ENCODE data around the gene NPY5R.

NPY5R gene

DNA sequence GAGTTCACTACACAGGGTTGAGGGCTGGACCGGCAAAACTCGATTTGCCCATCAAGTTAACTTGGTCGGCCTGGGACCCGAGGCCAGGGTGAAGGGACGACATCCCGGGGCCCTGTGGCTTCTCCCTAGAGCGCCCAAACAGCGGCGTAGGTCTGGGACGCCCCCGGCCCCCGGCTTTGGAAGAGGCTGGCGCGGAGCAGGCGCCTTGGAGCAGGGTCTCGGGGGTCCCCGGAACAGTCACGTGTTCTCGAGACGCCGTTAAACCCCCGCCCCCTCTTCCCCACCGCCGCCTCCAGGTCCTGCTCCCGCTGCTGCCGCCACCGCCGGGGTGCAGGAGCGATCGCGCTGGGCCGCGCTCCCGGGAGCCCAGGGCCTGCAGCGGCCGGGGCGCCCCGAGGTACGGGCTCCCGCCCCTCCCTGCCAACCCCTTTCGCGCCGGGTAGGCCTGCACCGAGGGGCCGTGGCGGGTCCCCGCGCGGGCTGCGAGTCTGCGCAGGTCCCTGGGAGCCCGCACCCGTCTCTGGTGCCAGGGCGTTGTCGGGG, at the start of gene NPY5R:
TSS of gene NPY5R (plus strand) at position 289 of the 543 bp plus-strand sequence. CDS start 6,382 bp downstream, outside the sequence.
- DNase-seq: no peak

DNA sequence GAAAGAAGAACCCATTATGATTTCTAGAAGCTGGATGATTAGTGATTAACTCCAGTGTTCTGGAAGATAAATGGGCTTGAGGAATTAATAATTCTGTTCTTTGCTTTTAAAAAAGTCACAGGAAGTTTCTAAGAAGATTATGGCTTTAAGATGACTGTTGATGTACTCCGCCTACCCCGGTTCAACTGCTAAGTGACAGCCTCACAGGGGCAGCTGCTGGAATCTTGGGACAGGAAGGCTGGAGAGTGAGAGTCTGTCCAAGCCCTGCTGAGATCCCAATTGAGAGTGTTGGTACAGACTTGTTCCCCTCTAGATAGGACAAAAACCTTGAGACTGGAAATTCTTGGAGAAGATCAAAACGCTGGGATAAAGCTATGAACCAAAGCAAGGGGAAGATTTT, 48.6 kb upstream of the NPY5R start:
- no peak for DNase-seq

DNA sequence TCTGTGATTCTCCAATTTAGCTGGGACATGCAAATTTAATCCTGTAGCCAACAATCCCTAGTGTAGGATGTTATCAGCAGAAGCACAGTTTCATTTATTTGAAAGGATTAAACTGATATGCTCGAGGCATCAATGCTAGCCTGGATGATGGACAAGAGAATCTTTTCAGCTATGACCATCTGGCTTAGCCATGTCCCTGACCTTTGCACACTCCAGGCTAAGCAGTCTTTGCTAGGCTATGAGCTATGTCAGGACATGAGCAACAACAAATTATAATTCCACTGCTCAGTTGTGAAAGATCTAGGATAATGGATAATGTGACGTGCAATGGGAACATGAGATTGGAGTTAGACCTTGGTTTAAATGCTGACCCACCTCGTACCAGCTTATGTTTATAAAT, 43.2 kb upstream of the NPY5R start:
- no peak for DNase-seq

DNA sequence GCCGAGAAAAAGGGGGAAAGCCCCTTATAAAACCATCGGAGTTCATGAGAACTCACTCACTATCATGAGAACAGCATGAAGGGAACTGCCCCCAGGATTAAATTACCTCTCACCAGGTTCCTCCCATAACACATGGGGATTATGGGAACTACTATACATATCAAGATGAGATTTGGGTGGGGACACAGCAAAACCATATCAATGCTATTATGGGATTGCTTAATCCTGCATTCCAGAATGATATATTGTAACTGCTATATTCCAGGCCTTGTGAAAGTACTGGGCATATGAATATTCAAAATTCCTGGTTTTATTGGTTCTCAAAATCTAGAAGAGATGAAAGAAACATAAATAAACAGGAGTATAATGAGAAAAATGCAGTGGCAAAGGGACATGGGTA, 40.6 kb upstream of the NPY5R start:
- no peak for DNase-seq

DNA sequence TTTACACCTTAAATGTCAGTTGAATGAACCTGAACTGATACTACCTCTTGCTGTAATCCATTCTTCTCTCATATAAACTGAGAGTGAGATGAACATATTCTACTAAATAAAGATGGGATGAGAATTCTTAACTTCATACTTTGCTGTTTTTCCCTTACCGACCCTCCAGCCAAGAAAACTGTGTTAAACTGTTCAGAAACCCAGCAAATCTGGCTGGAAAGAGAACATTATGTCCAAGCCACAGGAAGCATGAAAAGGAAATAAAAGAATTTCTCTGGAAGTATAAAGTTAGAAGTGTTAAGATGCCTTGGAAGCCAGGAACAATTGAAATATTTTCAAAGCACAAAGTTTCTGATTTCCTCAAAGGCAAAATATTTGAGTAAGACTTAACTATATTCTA, 34.2 kb upstream of the NPY5R start:
- no peak for DNase-seq

DNA sequence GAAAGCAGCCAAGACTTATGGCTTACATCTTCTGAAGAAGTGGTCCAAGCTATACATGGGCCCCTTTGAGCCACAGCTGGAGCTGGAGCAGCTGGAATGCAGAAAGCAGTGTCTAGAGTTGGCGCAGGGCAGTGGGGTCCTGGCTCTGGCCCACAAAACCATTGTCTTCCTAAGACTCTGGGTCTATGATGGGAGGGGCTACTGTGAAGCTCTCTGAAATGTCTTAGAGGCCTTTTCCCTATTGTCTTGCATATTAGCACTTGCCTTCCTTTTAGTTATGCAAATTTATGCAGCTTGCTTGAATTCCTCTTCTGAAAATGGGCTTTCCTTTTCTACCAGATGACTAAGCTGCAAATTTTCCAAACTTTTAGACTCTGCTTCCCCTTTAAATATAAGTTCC, 26.6 kb upstream of the NPY5R start:
- no peak for DNase-seq

DNA sequence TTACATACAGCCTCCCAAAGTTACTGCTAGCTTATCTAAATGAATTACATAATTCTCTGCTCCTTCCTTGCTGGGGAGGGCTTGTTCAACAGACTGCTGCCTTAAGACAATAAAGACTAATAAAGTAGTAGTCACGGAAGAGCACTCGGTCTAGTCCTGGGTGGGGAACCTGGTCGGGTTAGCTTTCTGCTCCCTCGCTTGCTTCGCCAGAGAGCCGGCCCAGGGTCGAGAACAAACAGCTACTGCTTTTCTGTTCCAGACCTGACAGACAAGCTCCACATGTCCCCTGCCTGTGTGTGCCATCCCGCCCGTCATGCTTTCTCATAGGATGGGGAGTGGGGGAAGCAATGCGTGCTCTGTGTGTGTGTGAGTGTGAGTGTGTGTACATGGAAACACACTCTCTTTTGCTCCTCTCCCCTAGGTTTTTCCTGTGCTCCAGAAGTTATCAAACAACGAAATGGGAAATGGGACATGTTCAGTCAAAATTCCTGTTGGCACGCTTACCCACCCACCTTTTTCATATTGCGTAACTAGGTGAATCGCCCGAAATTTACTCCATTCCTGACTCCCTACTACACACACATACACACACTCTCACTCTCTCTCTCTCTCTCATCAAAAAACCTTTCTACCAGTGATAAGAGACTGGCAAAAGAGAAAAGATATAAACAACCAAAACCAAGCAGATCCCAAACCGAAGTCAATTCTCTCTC, 12.6 kb upstream of the NPY5R start:
- DNase-seq: no peak

DNA sequence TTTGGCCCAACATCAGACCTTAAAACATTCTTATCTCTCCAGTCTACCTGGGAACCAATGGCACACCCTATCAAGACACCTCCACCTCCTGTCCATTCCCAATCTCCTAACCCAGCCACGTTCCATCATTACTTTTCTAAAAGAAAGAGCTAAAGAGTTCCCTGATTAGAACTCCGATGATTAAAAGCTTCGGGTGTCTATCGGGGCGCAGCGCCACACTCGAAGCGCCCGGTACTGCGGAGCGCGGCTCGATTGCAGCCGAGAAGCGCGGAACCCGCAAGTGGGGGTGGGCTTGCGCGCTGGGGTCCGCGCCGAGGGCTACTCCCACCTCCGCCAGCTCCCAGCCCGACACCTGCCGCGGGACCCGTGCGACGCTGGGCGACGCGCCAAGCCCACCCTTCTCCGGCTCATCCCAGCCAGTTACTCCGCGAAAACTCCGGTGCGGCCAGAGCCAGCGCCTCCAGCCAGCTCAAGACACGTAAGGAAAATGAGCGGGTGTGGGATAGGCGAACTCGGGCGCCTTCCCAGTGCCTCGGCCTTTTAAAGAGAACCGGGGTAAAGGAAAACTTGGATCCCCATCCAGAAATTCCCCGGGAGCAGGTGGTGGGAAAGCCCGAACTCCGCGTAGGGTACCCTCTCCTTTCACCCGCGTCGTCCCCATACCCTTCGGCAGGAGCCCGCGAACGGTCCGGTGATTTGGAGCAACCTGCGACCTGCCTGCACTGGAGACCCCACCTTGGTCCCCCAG, 11.9 kb upstream of the NPY5R start:
- no peak for DNase-seq

DNA sequence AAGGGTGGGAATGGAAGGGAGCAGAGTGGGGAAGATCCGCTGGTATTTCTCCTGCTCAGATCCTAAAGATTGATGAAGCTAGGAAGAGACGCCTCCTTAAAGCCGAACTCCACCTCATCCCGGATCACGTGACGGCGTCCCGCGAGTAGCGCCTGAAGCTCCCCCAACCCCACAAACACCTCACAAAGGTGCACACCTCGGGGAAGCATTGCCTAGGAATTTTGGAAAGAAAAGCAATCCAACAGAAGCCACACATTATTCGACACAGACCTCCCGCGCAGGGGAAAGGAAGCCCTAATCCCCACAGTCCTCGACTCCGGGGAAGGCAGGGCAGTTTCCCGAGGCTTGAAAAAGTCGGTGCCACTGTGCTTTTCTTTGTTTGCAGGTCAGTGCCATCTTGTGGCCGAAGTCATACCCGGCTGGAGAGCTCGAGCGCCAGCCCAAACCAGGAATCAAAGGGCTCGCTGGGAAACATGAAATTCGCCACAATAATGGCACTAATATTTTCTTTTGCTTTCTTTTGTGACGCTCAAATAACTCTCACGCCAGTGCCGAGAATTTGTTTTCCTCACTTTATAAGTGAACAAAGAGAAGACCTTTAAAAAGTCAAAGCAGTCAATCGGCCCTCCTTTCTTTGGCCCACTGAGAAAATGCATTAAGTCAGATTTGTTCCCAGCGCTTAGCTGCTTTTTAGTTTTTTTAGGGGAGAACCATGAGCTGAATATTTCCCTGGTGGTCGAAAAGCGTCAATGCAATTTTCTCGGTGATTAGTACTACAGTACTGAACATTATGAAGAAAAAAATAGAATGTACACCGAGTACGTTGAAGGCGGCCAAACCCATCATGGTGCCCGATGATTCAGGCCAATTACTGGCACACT, 10.9 kb upstream of the NPY5R start, which contains the start of gene NPY1R:
TSS of gene NPY1R (minus strand) at position 71 of the 881 bp plus-strand sequence. CDS start 6,042 bp downstream, outside the sequence.
- DNase-seq: peak; percentile 92

DNA sequence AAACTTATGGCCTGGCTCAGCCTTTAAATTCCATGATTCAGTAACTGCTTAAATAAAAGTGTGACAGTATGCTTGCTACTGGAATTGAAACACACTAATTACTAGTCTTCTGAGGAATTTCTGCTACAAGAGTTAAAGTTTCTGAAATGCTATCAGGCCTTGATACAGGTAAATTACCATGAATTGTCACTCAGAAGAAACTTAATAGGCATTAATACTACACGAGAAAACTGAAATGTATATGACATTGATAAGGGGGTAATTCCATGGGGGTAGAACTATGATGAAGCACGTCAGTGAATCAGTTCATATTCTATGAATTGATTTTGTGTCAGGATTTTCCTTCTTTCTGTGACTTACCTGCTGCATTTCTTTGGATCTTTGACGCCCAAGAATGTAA, 8.3 kb upstream of the NPY5R start:
- no peak for DNase-seq

DNA sequence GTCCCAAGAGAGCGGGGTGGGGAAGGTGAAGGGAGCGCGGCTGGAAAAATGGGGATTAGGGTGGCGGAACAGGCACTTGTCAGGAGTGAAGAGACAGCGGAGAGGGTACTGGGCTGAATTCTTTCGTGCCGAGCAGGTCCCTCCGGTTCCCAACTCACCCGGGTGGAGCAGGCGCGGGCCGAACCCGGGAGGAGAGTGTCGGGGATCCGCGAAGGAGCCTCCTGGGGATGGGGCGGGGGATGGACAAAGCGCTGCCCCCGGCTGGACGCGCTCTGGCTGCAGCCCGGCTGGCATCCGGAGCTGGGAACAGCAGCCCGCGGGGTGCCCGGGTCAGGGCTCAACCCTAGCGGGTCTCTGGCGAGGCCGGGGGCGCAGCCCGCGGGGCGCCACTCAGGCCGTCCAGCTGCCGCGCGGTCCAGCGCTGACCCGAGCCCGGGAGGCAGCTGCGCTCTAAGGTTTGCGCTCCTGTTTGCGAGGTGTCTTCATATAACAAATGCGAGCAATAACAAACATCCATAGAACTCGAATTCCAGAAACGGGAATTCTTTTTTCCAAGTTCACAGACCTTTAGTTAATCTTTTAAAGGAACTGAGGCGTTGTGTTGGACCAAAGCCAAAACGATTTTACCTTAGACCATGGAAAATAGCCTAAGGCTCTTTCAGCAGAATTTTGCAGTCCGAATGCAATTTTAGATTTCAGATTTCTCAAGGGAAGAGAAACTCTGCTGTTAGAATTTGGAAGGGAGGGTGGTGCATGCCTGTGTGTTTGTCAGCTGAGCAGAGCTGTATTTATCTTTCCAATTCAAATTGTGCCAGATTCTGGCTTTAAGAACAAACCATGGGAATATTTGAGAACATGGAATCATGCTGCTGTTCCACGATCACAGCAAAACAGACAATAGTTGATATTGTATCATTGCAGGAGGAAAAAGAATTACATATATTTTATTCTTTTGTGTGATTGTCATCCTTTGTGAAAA, 744 bp downstream of the NPY5R start:
- DNase-seq: no peak

DNA sequence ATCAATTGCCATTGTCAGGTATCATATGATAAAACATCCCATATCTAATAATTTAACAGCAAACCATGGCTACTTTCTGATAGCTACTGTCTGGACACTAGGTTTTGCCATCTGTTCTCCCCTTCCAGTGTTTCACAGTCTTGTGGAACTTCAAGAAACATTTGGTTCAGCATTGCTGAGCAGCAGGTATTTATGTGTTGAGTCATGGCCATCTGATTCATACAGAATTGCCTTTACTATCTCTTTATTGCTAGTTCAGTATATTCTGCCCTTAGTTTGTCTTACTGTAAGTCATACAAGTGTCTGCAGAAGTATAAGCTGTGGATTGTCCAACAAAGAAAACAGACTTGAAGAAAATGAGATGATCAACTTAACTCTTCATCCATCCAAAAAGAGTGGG, 7.0 kb downstream of the NPY5R start:
- peak; percentile 79 for DNase-seq

DNA sequence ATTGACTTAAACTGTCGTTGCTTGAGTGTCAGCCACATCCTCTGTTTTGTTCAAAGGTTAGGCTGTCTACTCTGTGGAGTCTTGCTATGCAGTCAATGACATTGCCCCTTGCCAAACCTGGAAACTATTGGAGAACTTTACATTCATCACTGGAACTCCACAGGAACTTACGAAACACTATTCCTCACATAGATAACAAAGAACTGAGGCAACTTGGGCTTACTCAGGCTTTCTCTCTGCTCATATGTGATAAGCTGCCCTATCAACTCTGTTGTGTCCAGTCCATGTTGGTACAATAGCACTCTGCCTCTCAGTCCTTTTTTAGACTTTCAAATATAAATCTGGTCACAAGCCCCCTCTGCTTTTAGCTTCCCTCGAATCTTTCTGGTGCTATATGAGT, 9.4 kb downstream of the NPY5R start:
- no peak for DNase-seq

DNA sequence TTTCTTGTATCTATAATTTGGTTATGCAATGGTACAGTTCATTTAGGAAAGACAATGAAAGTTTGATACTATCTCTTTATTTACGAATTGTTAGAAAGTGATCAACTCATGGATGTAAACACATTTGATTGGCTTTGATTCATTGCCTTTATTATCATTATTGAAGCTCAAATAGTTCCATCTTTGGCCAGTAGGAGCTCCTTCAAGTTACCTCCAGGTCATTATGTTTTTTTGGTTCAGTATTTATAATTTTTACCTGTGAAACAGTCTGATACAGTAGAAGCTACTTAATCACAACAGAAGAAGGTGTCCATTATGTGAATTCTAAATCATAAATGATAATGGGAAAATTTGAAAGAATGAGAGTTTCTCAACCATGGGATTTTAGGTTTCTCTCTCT, 12.4 kb downstream of the NPY5R start:
- DNase-seq: no peak

DNA sequence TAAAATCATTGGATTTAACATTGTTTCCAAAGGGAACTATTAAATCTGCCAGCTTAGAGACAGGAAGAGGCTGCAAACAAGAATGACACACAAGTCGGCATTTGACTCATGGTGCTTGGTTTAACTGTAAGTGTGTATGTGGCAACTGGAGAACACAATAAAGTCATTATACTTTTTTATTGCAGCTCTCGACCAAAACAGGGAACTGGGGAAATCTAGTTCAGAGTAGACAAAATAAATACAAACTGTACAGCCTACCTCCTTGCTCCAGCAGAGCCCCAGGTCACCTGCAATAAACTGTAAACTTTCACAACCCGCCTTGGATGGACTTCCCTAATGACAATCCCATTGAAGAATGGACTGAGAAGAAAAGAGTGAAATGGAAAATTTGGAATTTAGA, 24.0 kb downstream of the NPY5R start:
- DNase-seq: peak; percentile 32

DNA sequence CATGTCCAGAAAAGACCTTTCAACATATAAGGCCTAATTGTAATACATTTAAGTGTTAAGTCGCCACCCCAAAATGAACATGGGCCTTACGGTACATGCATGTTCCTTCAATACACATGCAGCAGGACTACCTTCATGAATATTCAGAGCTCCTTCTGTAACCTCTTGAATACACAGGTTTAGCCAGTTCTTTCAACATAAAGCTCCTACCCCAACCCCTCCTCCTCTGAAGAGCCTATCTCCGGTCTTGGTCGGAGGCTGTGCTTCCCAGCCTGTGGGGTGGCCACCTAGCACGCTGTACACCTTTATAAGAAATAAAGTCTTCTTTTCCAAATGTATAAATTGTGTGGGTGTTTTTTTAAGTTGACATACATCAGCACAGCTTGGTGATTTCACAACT, 28.3 kb downstream of the NPY5R start:
- no peak for DNase-seq

DNA sequence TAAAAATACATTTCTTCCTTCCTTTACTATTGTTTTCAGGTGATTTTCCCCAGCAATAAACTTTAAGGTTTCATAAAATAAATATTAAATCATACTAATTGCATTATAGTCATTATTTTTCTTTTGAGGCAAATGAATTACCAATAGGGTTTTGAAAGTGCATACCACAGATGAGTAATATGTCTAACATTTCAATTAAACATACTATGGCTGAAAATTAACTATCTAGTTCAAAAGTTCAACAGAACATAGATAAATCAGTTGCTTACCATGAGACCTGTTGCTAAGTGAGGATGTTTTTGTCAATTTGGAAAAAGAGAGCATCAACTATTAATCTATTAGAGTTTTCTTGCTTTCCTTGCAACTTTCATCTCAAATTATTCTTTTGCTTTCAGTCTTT, 35.0 kb downstream of the NPY5R start:
- peak; percentile 84 for DNase-seq

DNA sequence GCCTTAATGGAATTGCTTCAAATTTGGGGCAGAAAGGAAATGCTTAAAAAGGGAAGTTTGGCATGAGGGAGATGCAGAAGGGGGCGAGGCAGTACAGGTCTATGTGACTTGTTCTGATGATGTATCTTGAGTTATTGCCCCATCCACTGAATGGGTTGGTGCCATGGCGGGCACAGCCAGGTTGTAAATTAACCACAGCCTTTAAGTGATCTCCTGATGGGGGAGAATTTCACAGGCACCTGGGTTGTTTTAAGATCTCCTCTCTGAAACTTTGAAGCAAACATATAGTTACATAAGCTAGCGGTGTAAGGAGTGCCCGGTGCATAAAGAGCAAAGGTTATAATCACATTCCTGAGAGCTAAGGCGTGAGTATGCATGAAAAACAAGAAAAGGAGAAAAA, 37.0 kb downstream of the NPY5R start:
- DNase-seq: peak; percentile 36

DNA sequence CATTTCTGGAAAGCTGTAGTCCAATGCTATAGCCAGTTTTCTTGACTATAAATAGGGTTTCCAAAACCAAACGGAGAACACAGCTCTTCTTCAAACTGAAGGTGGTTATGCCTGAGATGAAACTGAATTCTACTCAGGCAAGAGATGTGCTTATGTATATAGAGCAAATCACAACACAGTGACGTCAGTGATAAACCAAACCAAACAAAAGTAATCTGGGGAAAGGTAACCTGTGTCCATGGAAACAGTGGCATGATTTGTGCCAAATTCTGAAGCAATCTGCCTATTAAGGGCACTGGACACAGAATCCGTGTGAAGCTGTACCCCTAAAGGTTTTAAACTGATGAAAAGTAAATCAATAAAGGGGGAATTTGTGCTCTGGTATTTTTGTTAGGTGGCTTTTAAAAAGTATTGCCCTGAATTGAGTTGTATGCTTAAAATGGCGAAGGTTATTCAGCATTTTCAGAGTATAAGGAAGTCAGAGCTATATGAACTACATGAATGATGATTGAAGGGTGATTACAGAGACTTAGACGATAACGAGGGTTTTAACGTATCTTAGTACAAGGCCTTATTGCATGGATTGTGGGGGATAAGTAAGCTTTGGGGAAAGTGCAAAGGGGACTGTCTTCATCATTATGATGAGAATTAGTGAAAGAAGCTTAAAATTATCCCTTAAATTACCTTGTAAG, 38.6 kb downstream of the NPY5R start:
- no peak for DNase-seq

DNA sequence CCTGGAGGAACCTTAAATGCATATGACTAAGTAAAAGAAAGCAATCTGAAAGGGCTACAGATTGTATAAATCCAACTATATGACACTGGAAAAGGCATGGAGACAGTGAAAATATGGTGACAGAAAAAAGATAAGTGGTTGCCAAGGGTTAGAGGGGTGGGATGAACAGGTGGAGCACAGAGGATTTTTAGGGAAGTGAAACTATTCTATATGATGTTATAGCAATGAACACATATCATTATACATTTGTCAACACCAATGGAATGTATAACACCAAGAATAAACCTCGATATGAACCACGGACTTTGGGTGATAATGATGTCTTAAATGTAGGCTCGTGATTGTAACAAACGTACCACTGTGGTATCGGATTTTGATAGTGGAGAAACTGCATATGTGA, 40.7 kb downstream of the NPY5R start:
- no peak for DNase-seq

DNA sequence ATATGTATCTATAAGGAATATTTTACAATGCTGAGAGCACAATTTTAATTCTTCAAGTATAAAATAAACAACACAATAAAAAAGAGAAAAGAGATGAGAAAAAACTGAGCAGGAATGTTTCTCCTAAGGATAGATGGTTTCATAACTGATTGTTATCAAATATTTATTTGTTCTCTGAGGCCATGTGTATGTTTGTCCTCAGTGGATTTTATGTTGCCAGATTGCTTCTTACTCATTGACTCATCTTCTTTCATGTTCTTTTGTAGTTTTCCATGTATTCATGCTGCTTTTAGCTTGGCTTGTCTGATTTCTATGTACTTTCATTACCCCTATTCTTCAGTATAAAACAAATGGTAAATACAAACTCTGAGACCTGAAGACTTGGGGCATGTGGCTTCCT, 41.2 kb downstream of the NPY5R start:
- DNase-seq: no peak

Measured in kidney glomerular epithelial cell (primary cell).